ENCODE results near the gene GPR176.

The GPR176 gene

DNA sequence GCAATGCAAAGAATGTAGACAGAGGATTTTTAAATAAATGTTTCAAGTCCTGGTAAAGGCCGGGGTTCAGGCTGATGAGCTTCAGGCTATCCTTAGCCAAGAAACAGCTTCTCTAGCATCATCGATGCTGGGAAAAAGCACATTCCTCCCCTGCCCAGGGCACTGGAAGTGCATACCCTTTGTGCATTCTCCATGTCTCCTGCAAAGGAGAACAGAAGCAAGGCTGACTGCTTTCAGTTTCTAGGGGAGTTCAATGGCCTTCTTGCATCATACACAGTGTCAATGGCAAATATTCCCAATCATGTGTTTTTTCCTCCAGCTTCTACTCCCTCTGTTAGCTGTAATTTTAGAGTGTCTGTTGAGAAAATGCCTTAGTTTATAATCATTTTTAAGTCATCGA is 59.9 kb downstream of the GPR176 start:
- peak; percentile 67 for DNase-seq (ENCODE audit: extremely low read depth, low read depth)
- TF ChIP-seq, protein P1, sequence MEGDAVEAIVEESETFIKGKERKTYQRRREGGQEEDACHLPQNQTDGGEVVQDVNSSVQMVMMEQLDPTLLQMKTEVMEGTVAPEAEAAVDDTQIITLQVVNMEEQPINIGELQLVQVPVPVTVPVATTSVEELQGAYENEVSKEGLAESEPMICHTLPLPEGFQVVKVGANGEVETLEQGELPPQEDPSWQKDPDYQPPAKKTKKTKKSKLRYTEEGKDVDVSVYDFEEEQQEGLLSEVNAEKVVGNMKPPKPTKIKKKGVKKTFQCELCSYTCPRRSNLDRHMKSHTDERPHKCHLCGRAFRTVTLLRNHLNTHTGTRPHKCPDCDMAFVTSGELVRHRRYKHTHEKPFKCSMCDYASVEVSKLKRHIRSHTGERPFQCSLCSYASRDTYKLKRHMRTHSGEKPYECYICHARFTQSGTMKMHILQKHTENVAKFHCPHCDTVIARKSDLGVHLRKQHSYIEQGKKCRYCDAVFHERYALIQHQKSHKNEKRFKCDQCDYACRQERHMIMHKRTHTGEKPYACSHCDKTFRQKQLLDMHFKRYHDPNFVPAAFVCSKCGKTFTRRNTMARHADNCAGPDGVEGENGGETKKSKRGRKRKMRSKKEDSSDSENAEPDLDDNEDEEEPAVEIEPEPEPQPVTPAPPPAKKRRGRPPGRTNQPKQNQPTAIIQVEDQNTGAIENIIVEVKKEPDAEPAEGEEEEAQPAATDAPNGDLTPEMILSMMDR (IDR thresholded peaks at IDR 0.05; ENCODE audit: low read depth, low read length), result no peak

DNA sequence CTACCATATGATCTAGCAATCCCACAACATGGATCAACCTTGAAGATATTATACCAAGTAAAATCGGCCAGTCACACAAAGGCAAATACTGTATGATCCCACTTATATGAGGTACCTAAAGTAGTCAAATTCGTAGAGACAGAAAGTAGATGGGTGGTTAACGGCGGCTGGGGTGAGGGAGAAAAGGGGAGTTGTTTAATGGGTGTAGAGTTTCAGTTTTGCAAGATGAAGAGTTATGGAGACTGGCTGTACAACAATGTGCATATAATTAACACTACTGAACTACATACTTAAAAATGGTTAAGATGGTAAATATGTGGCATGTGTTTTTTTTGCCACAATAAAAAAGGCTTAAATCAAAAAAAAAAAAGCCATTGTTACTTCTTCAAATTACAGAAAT is 60.4 kb downstream of the GPR176 start:
- TF ChIP-seq, protein P1 (IDR thresholded peaks at IDR 0.05; ENCODE audit: low read depth, low read length), result no peak
- DNase-seq (ENCODE audit: extremely low read depth, low read depth), result no peak

DNA sequence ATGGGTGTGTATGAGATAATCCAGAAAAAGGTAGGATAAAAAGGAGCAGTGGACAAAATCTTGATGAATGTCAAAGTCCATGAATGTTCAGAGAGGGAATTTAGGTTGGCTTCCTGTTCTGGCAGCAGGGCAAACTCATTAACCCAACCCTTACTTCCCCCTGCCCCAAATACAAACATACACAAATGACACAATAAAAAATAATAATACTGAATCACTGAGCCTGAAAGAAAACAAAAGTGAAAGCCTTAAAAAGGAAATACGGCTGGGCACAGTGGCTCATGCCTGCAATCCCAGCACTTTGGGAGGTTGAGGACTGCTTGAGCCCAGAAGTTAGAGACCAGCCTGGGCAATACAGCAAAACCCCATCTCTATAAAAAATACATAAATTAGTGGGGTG is 62.9 kb downstream of the GPR176 start:
- TF ChIP-seq, protein P1 (IDR thresholded peaks at IDR 0.05; ENCODE audit: low read depth, low read length), result no peak
- no peak for DNase-seq (ENCODE audit: extremely low read depth, low read depth)

DNA sequence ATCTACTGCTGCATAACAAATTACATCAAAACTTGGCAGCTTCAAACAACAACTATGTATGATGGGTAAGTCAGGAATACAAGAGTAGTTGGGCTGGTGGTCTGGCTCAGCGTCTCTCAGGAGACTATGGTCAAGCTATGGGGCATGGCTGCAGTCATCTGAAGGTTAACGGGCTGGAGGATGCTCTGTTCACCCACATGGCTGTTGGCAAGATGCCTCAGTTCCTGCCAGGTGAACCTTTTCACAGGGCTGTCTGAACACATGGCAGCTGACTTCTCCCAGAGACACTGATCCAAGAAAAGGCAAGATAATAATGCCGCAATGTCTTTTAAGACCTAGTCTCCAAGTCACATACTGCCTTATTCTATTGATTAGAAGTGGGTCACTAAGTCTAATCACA is 63.7 kb downstream of the GPR176 start:
- no peak for DNase-seq (ENCODE audit: extremely low read depth, low read depth)
- TF ChIP-seq, protein P1 (IDR thresholded peaks at IDR 0.05; ENCODE audit: low read depth, low read length), result no peak

DNA sequence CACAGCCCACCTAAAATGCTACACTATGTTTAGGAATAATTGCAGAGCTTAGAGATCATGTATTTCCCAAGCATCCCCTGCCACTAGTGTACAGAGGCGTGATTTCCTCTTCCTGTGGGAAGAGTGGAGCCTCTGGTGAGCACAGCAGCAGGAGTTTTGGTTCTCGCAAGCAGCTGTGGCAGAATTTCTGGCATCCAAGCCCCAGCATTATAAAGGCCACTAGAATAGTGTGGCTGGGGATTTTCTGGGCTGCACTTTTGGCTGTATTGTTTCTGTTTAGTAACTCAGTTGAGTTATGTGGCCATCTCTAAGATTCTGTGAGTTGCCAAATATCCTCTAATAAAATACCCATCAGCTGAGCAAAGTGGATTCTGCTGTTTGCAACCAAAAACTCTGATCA is 64.7 kb downstream of the GPR176 start:
- TF ChIP-seq, protein P1 (IDR thresholded peaks at IDR 0.05; ENCODE audit: low read depth, low read length), result no peak
- no peak for DNase-seq (ENCODE audit: extremely low read depth, low read depth)

DNA sequence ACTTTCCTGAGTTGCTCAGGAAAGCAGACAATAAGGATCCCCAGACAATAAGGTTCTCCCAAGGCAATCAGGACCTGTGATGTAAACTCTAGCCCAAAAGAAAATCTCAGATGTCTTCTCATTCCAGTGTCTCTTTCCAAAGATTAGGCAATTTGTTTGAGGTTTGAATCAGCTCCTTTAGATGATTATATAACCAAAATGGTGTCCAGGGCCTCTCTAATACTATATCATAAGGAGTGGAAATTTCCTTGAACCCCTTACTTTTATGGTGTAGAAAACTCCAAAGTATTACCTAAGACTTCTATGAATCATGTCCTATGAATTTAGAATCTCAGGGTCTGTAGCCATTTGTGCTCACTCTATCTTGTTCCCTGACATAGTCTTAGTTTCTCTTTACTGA is 65.9 kb downstream of the GPR176 start:
- TF ChIP-seq, protein P1 (IDR thresholded peaks at IDR 0.05; ENCODE audit: low read depth, low read length), result no peak
- no peak for DNase-seq (ENCODE audit: extremely low read depth, low read depth)

DNA sequence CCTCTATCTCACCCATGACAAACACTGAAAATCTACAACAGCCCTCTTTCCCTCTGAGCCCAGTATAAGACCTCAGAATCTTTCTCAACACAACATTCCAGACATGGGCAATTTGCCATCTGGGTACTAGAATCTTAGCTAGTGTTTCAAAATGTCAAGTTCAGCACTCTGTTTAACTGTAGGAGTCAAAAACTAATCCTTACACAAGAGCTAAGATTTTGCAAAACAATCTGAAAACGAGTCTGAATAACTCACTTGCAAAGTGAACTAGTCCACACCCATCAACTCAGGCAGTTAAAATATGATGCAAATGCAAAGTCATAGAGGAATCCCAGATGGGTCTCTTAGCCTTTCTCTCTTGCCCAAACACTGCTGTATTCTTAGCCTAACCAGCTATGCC is 67.8 kb downstream of the GPR176 start:
- TF ChIP-seq, protein P1 (IDR thresholded peaks at IDR 0.05; ENCODE audit: low read depth, low read length), result no peak
- peak; percentile 81 for DNase-seq (ENCODE audit: extremely low read depth, low read depth)
